Prostate gland (tissue), 2 donors: Measurements from ENCODE around the gene SLAMF1.

Source experiments
- CTCF ChIP-seq, 4 experiments: fragments of 200-600 bp in 2 of 4; fragments of 450-650 bp in 2 of 4; sonication (generic) in 2 of 4; IDR thresholded peaks; 1 replicate in 3 of 4; 2 replicates in 1 of 4; pipeline ENCODE4 v1.5.1; 2016 to 2019; ENCODE audit warnings: antibody characterized with exemption in 4 of 4, mild to moderate bottlenecking in 2 of 4, moderate library complexity in 2 of 4
- POLR2A ChIP-seq: fragments of 450-650 bp; IDR thresholded peaks from one replicate; pipeline ENCODE4 v1.6.1; 2016; ENCODE audit warnings: antibody characterized with exemption, mild to moderate bottlenecking
- POLR2AphosphoS5 ChIP-seq: sonication (generic); formaldehyde crosslinking; IDR thresholded peaks from one replicate; pipeline ENCODE4 v1.6.1; 2017; ENCODE audit warnings: antibody characterized with exemption

GRCh38 chr1:160607672-160608032 lies 39.2 kb downstream of the SLAMF1 start:
- TF ChIP-seq POLR2A (no peak), CTCF (IDR thresholded peaks at IDR 0.05) (no peak), POLR2AphosphoS5 (no peak)
